ENCODE measurements around the gene EPOP. TPM values are rescaled to one million over a fixed set of nuclear protein-coding genes. Genes with fewer than 3 reads are reported as not detected.

The EPOP gene
- total and polyA plus RNA-seq, 2 of the 13 experiments (the other 11 are each of a cell fraction or from before 2014, with no cell fraction given): 14.7 to 37.8 TPM

- TF ChIP-seq RFXANK (CRISPR knock-in tag; IDR thresholded peaks at IDR 0.05) (peak; percentile 88; the same call in 1 of the 2 replicates), ZNF484 (CRISPR knock-in tag; IDR thresholded peaks at IDR 0.05; ENCODE audit: borderline replicate concordance, low read depth) (peak; percentile 47; the same call in 1 of the 2 replicates), SNAPC2 (CRISPR knock-in tag; IDR thresholded peaks at IDR 0.05) (peak; percentile 78), ZNF780A (CRISPR knock-in tag; IDR thresholded peaks at IDR 0.05) (0 out of 2 replicates have a peak, but pooled peaks have one; percentile 52), IRF2 (CRISPR knock-in tag; IDR thresholded peaks at IDR 0.05) (peak; percentile 97), MAZ (IDR thresholded peaks at IDR 0.05; ENCODE audit: borderline replicate concordance, low read depth, low read length) (peak; percentile 99), MAZ (CRISPR knock-in tag; IDR thresholded peaks at IDR 0.05; ENCODE audit: low read depth) (peak; percentile 98), FOXO1 (CRISPR knock-in tag; IDR thresholded peaks at IDR 0.05) (peak; percentile 78), RXRA (CRISPR knock-in tag; IDR thresholded peaks at IDR 0.05) (peak; percentile 100), MAF1 (CRISPR knock-in tag; IDR thresholded peaks at IDR 0.05; ENCODE audit: borderline replicate concordance) (peak; percentile 83), RFX1 (IDR thresholded peaks at IDR 0.05) (no peak), HNF4A (CRISPR knock-in tag; IDR thresholded peaks at IDR 0.05) (peak; percentile 88), BORCS8-MEF2B (CRISPR knock-in tag; IDR thresholded peaks at IDR 0.05) (peak; percentile 56), ZBTB39 (CRISPR knock-in tag; IDR thresholded peaks at IDR 0.05) (peak; percentile 95), THAP7 (CRISPR knock-in tag; IDR thresholded peaks at IDR 0.05) (peak; percentile 95), RBFOX2 (IDR thresholded peaks at IDR 0.05; ENCODE audit: low read depth, low read length) (peak; percentile 57)
- TF ChIP-seq, protein P1, sequence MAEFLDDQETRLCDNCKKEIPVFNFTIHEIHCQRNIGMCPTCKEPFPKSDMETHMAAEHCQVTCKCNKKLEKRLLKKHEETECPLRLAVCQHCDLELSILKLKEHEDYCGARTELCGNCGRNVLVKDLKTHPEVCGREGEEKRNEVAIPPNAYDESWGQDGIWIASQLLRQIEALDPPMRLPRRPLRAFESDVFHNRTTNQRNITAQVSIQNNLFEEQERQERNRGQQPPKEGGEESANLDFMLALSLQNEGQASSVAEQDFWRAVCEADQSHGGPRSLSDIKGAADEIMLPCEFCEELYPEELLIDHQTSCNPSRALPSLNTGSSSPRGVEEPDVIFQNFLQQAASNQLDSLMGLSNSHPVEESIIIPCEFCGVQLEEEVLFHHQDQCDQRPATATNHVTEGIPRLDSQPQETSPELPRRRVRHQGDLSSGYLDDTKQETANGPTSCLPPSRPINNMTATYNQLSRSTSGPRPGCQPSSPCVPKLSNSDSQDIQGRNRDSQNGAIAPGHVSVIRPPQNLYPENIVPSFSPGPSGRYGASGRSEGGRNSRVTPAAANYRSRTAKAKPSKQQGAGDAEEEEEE (CRISPR knock-in tag; IDR thresholded peaks at IDR 0.05; ENCODE audit: borderline replicate concordance): peak; percentile 28; the same call in 1 of the 2 replicates
- TF ChIP-seq, protein P2, sequence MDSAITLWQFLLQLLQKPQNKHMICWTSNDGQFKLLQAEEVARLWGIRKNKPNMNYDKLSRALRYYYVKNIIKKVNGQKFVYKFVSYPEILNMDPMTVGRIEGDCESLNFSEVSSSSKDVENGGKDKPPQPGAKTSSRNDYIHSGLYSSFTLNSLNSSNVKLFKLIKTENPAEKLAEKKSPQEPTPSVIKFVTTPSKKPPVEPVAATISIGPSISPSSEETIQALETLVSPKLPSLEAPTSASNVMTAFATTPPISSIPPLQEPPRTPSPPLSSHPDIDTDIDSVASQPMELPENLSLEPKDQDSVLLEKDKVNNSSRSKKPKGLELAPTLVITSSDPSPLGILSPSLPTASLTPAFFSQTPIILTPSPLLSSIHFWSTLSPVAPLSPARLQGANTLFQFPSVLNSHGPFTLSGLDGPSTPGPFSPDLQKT (CRISPR knock-in tag; IDR thresholded peaks at IDR 0.05; ENCODE audit: borderline replicate concordance): no peak
- TF ChIP-seq, protein P3, sequence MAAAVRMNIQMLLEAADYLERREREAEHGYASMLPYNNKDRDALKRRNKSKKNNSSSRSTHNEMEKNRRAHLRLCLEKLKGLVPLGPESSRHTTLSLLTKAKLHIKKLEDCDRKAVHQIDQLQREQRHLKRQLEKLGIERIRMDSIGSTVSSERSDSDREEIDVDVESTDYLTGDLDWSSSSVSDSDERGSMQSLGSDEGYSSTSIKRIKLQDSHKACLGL (CRISPR knock-in tag; IDR thresholded peaks at IDR 0.05): 0 out of 2 replicates have a peak, but pooled peaks have one; percentile 55
- TF ChIP-seq, protein P4, sequence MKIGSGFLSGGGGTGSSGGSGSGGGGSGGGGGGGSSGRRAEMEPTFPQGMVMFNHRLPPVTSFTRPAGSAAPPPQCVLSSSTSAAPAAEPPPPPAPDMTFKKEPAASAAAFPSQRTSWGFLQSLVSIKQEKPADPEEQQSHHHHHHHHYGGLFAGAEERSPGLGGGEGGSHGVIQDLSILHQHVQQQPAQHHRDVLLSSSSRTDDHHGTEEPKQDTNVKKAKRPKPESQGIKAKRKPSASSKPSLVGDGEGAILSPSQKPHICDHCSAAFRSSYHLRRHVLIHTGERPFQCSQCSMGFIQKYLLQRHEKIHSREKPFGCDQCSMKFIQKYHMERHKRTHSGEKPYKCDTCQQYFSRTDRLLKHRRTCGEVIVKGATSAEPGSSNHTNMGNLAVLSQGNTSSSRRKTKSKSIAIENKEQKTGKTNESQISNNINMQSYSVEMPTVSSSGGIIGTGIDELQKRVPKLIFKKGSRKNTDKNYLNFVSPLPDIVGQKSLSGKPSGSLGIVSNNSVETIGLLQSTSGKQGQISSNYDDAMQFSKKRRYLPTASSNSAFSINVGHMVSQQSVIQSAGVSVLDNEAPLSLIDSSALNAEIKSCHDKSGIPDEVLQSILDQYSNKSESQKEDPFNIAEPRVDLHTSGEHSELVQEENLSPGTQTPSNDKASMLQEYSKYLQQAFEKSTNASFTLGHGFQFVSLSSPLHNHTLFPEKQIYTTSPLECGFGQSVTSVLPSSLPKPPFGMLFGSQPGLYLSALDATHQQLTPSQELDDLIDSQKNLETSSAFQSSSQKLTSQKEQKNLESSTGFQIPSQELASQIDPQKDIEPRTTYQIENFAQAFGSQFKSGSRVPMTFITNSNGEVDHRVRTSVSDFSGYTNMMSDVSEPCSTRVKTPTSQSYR (CRISPR knock-in tag; IDR thresholded peaks at IDR 0.05; ENCODE audit: borderline replicate concordance): peak; percentile 96
These were observed 29.2 kb upstream of the EPOP start (continued) for GRCh38 chr17:38703742-38704605.
